ENCODE measurements around the gene TRIP13.
"Not testable (repeated sequence)": the region's sequence is repeated elsewhere in the genome, so short reads cannot be mapped to it uniquely, and the experiment has no call there.

Gene TRIP13

GRCh38 chr5:931570-932145, 39.0 kb downstream of the TRIP13 start:
- Histone ChIP-seq H3K27ac (ENCODE audit: low read length) (no peak overlapping the region), H3K9ac (ENCODE audit: low read length) (no peak overlapping the region), H3K4me1 (ENCODE audit: control insufficient read depth, low read depth, low read length) (no peaks in the 10 kb centered on the region), H3K4me3 (ENCODE audit: low read length) (no peak overlapping the region), H3K36me3 (ENCODE audit: control insufficient read depth, low read depth, low read length) (no peaks in the 10 kb centered on the region), H3K9me3 (ENCODE audit: control insufficient read depth, low read depth, low read length) (no peaks in the 10 kb centered on the region), H3K27me3 (ENCODE audit: control insufficient read depth, insufficient read depth, low read length) (peaks cover 11% of the 10 kb centered on the region)

- Histone ChIP-seq H3K4me3 (ENCODE audit: low read length) (no peak overlapping the region), H3K27ac (ENCODE audit: low read length) (no peak overlapping the region), H3K9ac (ENCODE audit: low read length) (no peak overlapping the region), H3K9me3 (ENCODE audit: control insufficient read depth, low read depth, low read length) (no peaks in the 10 kb centered on the region), H3K27me3 (ENCODE audit: control insufficient read depth, insufficient read depth, low read length) (peaks cover 6% of the 10 kb centered on the region), H3K4me1 (ENCODE audit: control insufficient read depth, low read depth, low read length) (no peaks in the 10 kb centered on the region), H3K36me3 (ENCODE audit: control insufficient read depth, low read depth, low read length) (no peaks in the 10 kb centered on the region)
These were observed 39.5 kb downstream of the TRIP13 start for GRCh38 chr5:932151-932627.

GRCh38 chr5:932628-933250, 40.1 kb downstream of the TRIP13 start:
- Histone ChIP-seq H3K4me1 (ENCODE audit: control insufficient read depth, low read depth, low read length) (no peaks in the 10 kb centered on the region), H3K36me3 (ENCODE audit: control insufficient read depth, low read depth, low read length) (no peaks in the 10 kb centered on the region), H3K27ac (ENCODE audit: low read length) (no peak overlapping the region), H3K9me3 (ENCODE audit: control insufficient read depth, low read depth, low read length) (no peaks in the 10 kb centered on the region), H3K4me3 (ENCODE audit: low read length) (no peak overlapping the region), H3K27me3 (ENCODE audit: control insufficient read depth, insufficient read depth, low read length) (peaks cover under 1% of the 10 kb centered on the region), H3K9ac (ENCODE audit: low read length) (no peak overlapping the region)

GRCh38 chr5:933251-933861, 40.7 kb downstream of the TRIP13 start:
- Histone ChIP-seq H3K4me3 (ENCODE audit: low read length) (no peak overlapping the region), H3K27me3 (ENCODE audit: control insufficient read depth, insufficient read depth, low read length) (no peaks in the 10 kb centered on the region), H3K27ac (ENCODE audit: low read length) (no peak overlapping the region), H3K9ac (ENCODE audit: low read length) (no peak overlapping the region), H3K36me3 (ENCODE audit: control insufficient read depth, low read depth, low read length) (no peaks in the 10 kb centered on the region), H3K9me3 (ENCODE audit: control insufficient read depth, low read depth, low read length) (no peaks in the 10 kb centered on the region), H3K4me1 (ENCODE audit: control insufficient read depth, low read depth, low read length) (no peaks in the 10 kb centered on the region)

GRCh38 chr5:933951-934350, 41.3 kb downstream of the TRIP13 start:
- H3K4me3 ChIP-seq (ENCODE audit: low read length); H3K9ac ChIP-seq (ENCODE audit: low read length); H3K9me3 ChIP-seq (ENCODE audit: control insufficient read depth, low read depth, low read length); H3K4me1 ChIP-seq (ENCODE audit: control insufficient read depth, low read depth, low read length); H3K36me3 ChIP-seq (ENCODE audit: control insufficient read depth, low read depth, low read length); H3K27ac ChIP-seq (ENCODE audit: low read length); H3K27me3 ChIP-seq (ENCODE audit: control insufficient read depth, insufficient read depth, low read length): not testable (repeated sequence)

GRCh38 chr5:934381-934967, 41.8 kb downstream of the TRIP13 start:
- not testable (repeated sequence) for H3K4me1 ChIP-seq (ENCODE audit: control insufficient read depth, low read depth, low read length); H3K27ac ChIP-seq (ENCODE audit: low read length); H3K4me3 ChIP-seq (ENCODE audit: low read length); H3K9ac ChIP-seq (ENCODE audit: low read length); H3K27me3 ChIP-seq (ENCODE audit: control insufficient read depth, insufficient read depth, low read length); H3K9me3 ChIP-seq (ENCODE audit: control insufficient read depth, low read depth, low read length); H3K36me3 ChIP-seq (ENCODE audit: control insufficient read depth, low read depth, low read length)

GRCh38 chr5:935510-936084, 42.9 kb downstream of the TRIP13 start:
- H3K4me1 ChIP-seq (ENCODE audit: control insufficient read depth, low read depth, low read length): no peaks in the 10 kb centered on the region
- H3K4me3 ChIP-seq (ENCODE audit: low read length): no peak overlapping the region
- H3K27ac ChIP-seq (ENCODE audit: low read length): no peak overlapping the region
- no peaks in the 10 kb centered on the region for H3K9me3 ChIP-seq (ENCODE audit: control insufficient read depth, low read depth, low read length)
- H3K27me3 ChIP-seq (ENCODE audit: control insufficient read depth, insufficient read depth, low read length): no peaks in the 10 kb centered on the region
- H3K36me3 ChIP-seq (ENCODE audit: control insufficient read depth, low read depth, low read length): no peaks in the 10 kb centered on the region
- no peak overlapping the region for H3K9ac ChIP-seq (ENCODE audit: low read length)

GRCh38 chr5:936149-937144, 43.8 kb downstream of the TRIP13 start:
- Histone ChIP-seq H3K9ac (ENCODE audit: low read length) (no peak overlapping the region), H3K9me3 (ENCODE audit: control insufficient read depth, low read depth, low read length) (no peaks in the 10 kb centered on the region), H3K27me3 (ENCODE audit: control insufficient read depth, insufficient read depth, low read length) (no peaks in the 10 kb centered on the region), H3K4me1 (ENCODE audit: control insufficient read depth, low read depth, low read length) (no peaks in the 10 kb centered on the region), H3K4me3 (ENCODE audit: low read length) (no peak overlapping the region), H3K36me3 (ENCODE audit: control insufficient read depth, low read depth, low read length) (no peaks in the 10 kb centered on the region), H3K27ac (ENCODE audit: low read length) (no peak overlapping the region)

GRCh38 chr5:937151-937924, 44.7 kb downstream of the TRIP13 start:
- Histone ChIP-seq H3K27me3 (ENCODE audit: control insufficient read depth, insufficient read depth, low read length) (no peaks in the 10 kb centered on the region), H3K36me3 (ENCODE audit: control insufficient read depth, low read depth, low read length) (no peaks in the 10 kb centered on the region), H3K27ac (ENCODE audit: low read length) (no peak overlapping the region), H3K4me1 (ENCODE audit: control insufficient read depth, low read depth, low read length) (no peaks in the 10 kb centered on the region), H3K9me3 (ENCODE audit: control insufficient read depth, low read depth, low read length) (no peaks in the 10 kb centered on the region), H3K4me3 (ENCODE audit: low read length) (no peak overlapping the region), H3K9ac (ENCODE audit: low read length) (no peak overlapping the region)

- H3K9me3 ChIP-seq (ENCODE audit: control insufficient read depth, low read depth, low read length): no peaks in the 10 kb centered on the region
- H3K4me3 ChIP-seq (ENCODE audit: low read length): no peak overlapping the region
- H3K27me3 ChIP-seq (ENCODE audit: control insufficient read depth, insufficient read depth, low read length): no peaks in the 10 kb centered on the region
- H3K9ac ChIP-seq (ENCODE audit: low read length): no peak overlapping the region
- H3K36me3 ChIP-seq (ENCODE audit: control insufficient read depth, low read depth, low read length): no peaks in the 10 kb centered on the region
- H3K4me1 ChIP-seq (ENCODE audit: control insufficient read depth, low read depth, low read length): no peaks in the 10 kb centered on the region
- H3K27ac ChIP-seq (ENCODE audit: low read length): no peak overlapping the region
These were observed 46.7 kb downstream of the TRIP13 start for GRCh38 chr5:939368-939767.

All from iPS-18a (cell line).